GM23248 (cell line): ENCODE results near the gene ZNF668. TPM values are rescaled to one million over a fixed set of nuclear protein-coding genes. Genes with fewer than 3 reads are reported as not detected.

Experiments used
- DNase-seq: peaks from one replicate; pipeline ENCODE4 v3.0.0-alpha.2; 2015
- H2AFZ ChIP-seq: fragments of 200-600 bp; sonication (generic); 2 replicates; pipeline ENCODE4 v1.6.1; 2016; ENCODE audit warnings: antibody characterized with exemption
- H3F3A ChIP-seq: fragments of 200-600 bp; sonication (generic); 2 replicates; pipeline ENCODE4 v1.6.1; 2016; ENCODE audit warnings: mild to moderate bottlenecking, antibody characterized with exemption, mixed run types; ENCODE audit not compliant: insufficient read depth
- H3K27ac ChIP-seq: fragments of 200-600 bp; sonication (generic); 2 replicates; pipeline ENCODE4 v1.5.1; 2016; ENCODE audit warnings: mild to moderate bottlenecking
- H3K27me3 ChIP-seq: fragments of 200-600 bp; sonication (generic); replicated peaks from 2 replicates; pipeline ENCODE4 v1.6.1; 2016; ENCODE audit warnings: mild to moderate bottlenecking; ENCODE audit not compliant: insufficient read depth
- H3K36me3 ChIP-seq: fragments of 200-600 bp; sonication (generic); 2 replicates; pipeline ENCODE4 v1.6.1; 2016; ENCODE audit warnings: low read depth, mild to moderate bottlenecking
- H3K4me1 ChIP-seq: fragments of 200-600 bp; sonication (generic); 2 replicates; pipeline ENCODE4 v1.6.1; 2016; ENCODE audit warnings: mild to moderate bottlenecking; ENCODE audit not compliant: insufficient read depth
- H3K4me2 ChIP-seq: fragments of 200-600 bp; sonication (generic); one replicate; pipeline ENCODE4 v1.6.1; 2016; ENCODE audit warnings: mild to moderate bottlenecking; ENCODE audit not compliant: unreplicated experiment
- H3K4me3 ChIP-seq: fragments of 200-600 bp; sonication (generic); 2 replicates; pipeline ENCODE4 v1.5.1; 2016; ENCODE audit warnings: mild to moderate bottlenecking
- H3K79me2 ChIP-seq: fragments of 200-600 bp; sonication (generic); 2 replicates; pipeline ENCODE4 v1.6.1; 2016; ENCODE audit warnings: mild to moderate bottlenecking; ENCODE audit not compliant: insufficient read depth
- H3K9ac ChIP-seq: fragments of 200-600 bp; sonication (generic); 2 replicates; pipeline ENCODE4 v1.6.1; 2016; ENCODE audit warnings: mild to moderate bottlenecking
- H3K9me2 ChIP-seq: fragments of 200-600 bp; sonication (generic); 2 replicates; pipeline ENCODE4 v1.6.1; 2016; ENCODE audit warnings: mixed run types, mild to moderate bottlenecking, moderate library complexity; ENCODE audit not compliant: insufficient read depth
- H3K9me3 ChIP-seq: fragments of 200-600 bp; sonication (generic); one replicate; pipeline ENCODE4 v1.6.1; 2017; ENCODE audit warnings: low read depth
- H4K20me1 ChIP-seq: fragments of 200-600 bp; sonication (generic); 2 replicates; pipeline ENCODE4 v1.6.0; 2016; ENCODE audit not compliant: insufficient read depth
- EZH2 ChIP-seq: fragments of 200-600 bp; sonication (generic); IDR thresholded peaks from 2 replicates; pipeline ENCODE4 v1.6.1; 2018; ENCODE audit warnings: antibody characterized with exemption, mild to moderate bottlenecking; ENCODE audit not compliant: insufficient read depth, poor library complexity, severe bottlenecking
- EZH2phosphoT487 ChIP-seq: fragments of 200-600 bp; sonication (generic); IDR thresholded peaks from 2 replicates; pipeline ENCODE4 v1.6.1; 2018; ENCODE audit warnings: antibody characterized with exemption, moderate library complexity, mild to moderate bottlenecking, low read depth; ENCODE audit not compliant: insufficient read depth
- WGBS, 2 experiments: methylation state at CpG; one replicate each; pipeline ENCODE4 v1.1.6; 2015 to 2017; ENCODE audit warnings: low lambda C conversion rate in 2 of 2, low coverage in 1 of 2; ENCODE audit errors: missing lambda C conversion rate in 2 of 2; 5-methylcytosine and 5-hydroxymethylcytosine counted together
- in situ Hi-C: fragments of 300-500 bp; cut with MboI; formaldehyde crosslinking; loops from 2 replicates; pipeline ENCODE4 v1.15.0; 2020
- polyA plus RNA-seq: library from polyadenylated mRNA; unstranded; fragments of >200 nt; fragmentation: Nextera tagmentation; extraction: Ambion mirVana; gene quantifications from 2 replicates; pipeline ENCODE4 v1.2.1, GENCODE V29; 2016
- total RNA-seq: library from RNA; depleted of rRNA; stranded (reverse); fragments of >200 nt; shearing (Covaris generic); gene quantifications from 2 replicates; pipeline ENCODE4 v1.2.3, GENCODE V29; 2014

Gene ZNF668
- total and polyA plus RNA-seq, 2 experiments from 2014 or later, result 19.5 to 21.8 TPM

DNA sequence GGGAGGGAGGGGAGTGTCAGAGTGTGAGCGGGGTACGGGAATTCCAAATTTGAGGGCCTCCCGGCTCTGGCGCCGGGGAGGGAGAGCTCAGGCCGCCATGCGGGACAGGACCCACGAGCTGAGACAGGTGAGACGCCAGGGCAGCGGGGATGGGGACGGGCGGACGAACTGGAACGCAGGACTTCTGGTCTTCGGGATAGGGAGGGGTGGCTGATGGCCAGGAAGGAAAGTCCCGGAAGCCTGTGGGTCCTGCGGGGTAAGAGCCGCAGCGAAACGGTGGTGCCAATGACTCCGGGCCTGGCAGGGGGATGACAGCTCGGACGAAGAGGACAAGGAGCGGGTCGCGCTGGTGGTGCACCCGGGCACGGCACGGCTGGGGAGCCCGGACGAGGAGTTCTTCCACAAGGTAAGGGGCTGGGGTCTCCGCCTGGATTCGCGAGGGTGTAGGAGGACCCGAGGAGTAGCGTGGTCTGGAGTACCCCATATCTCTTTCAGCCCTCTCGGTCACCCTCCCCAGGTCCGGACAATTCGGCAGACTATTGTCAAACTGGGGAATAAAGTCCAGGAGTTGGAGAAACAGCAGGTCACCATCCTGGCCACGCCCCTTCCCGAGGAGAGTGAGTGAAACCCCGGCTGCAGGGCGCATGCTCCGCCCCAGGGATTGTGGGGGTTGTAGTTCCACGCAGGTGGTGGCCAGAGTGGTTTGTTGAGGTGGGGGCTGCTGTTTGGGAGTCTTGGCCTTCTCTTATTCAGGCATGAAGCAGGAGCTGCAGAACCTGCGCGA lies 40.1 kb downstream of the ZNF668 start:
- peak overlapping the region; percentile 96 for H3K9ac ChIP-seq
- H3K4me3 ChIP-seq, result peak overlapping the region; percentile 98
- H3K36me3 ChIP-seq, result peaks cover 12% of the 10 kb centered on the region; the same call in 1 of the 2 replicates
- H3K4me1 ChIP-seq, result peaks cover 7% of the 10 kb centered on the region; the same call in 1 of the 2 replicates
- H2AFZ ChIP-seq, result peak overlapping the region; percentile 79
- in situ Hi-C loops, result no loop called here
- H3K9me3 ChIP-seq, result no peaks in the 10 kb centered on the region
- no peak for TF ChIP-seq EZH2
- no peak for TF ChIP-seq EZH2phosphoT487
- 1 to 3% methylated on average over 43 to 47 of the region's 47 CpGs for WGBS, 2 experiments
- no peaks in the 10 kb centered on the region; the same call in 1 of the 2 replicates for H4K20me1 ChIP-seq
- H3K79me2 ChIP-seq, result peaks cover 38% of the 10 kb centered on the region
- no peaks in the 10 kb centered on the region for H3K27me3 ChIP-seq
- H3K9me2 ChIP-seq, result no peaks in the 10 kb centered on the region
- peak overlapping the region; percentile 82 for H3K4me2 ChIP-seq
- peaks cover 8% of the 10 kb centered on the region for H3F3A ChIP-seq
- peak; percentile 94 for DNase-seq
- peak overlapping the region; percentile 97 for H3K27ac ChIP-seq

- peak within 1 kb of the TSS; percentile 98 for H3K4me3 ChIP-seq
- H3K9me2 ChIP-seq, result no peaks in the 10 kb centered on the region
- H4K20me1 ChIP-seq, result no peaks in the 10 kb centered on the region; the same call in 1 of the 2 replicates
- H2AFZ ChIP-seq, result peak within 1 kb of the TSS; percentile 79
- WGBS, 2 experiments, result 1% methylated on average over 67 to 72 of the region's 75 CpGs
- peak within 1 kb of the TSS; percentile 96 for H3K9ac ChIP-seq
- DNase-seq, result peak; percentile 100
- peaks cover 7% of the 10 kb centered on the region; the same call in 1 of the 2 replicates for H3K4me1 ChIP-seq
- H3K4me2 ChIP-seq, result peak within 1 kb of the TSS; percentile 82
- H3K36me3 ChIP-seq, result peaks cover 9% of the 10 kb centered on the region; the same call in 1 of the 2 replicates
- peaks cover 38% of the 10 kb centered on the region for H3K79me2 ChIP-seq
- H3K27ac ChIP-seq, result peak within 1 kb of the TSS; percentile 97
- H3K9me3 ChIP-seq, result no peaks in the 10 kb centered on the region
- H3K27me3 ChIP-seq, result no peaks in the 10 kb centered on the region
- in situ Hi-C loops, result no loop called here
- TF ChIP-seq EZH2 (no peak), EZH2phosphoT487 (no peak)
- peaks cover 8% of the 10 kb centered on the region for H3F3A ChIP-seq
These were observed 41.0 kb downstream of the ZNF668 start, which contains the start of gene STX4 for GRCh38 chr16:31032736-31033708. STX4 (plus strand) TSS chr16:31033558; CDS start chr16:31033806, 248 bp downstream.

GRCh38 chr16:31031276-31031675 lies 42.8 kb downstream of the ZNF668 start:
- Histone ChIP-seq H3F3A (peaks cover 8% of the 10 kb centered on the region), H3K4me1 (peaks cover 7% of the 10 kb centered on the region; the same call in 1 of the 2 replicates), H2AFZ (no peak overlapping the region), H3K27ac (no peak overlapping the region), H3K79me2 (peaks cover 29% of the 10 kb centered on the region), H3K9ac (no peak overlapping the region), H3K9me3 (no peaks in the 10 kb centered on the region), H3K4me2 (no peak overlapping the region), H4K20me1 (no peaks in the 10 kb centered on the region; the same call in 1 of the 2 replicates), H3K36me3 (peaks cover 9% of the 10 kb centered on the region; the same call in 1 of the 2 replicates), H3K27me3 (no peaks in the 10 kb centered on the region), H3K4me3 (no peak overlapping the region), H3K9me2 (no peaks in the 10 kb centered on the region)
- DNase-seq, result no peak
- TF ChIP-seq EZH2phosphoT487 (no peak), EZH2 (no peak)
- 70 to 76% methylated on average over 4 of the region's 4 CpGs for WGBS, 2 experiments
- in situ Hi-C loops, result no loop called here

DNA sequence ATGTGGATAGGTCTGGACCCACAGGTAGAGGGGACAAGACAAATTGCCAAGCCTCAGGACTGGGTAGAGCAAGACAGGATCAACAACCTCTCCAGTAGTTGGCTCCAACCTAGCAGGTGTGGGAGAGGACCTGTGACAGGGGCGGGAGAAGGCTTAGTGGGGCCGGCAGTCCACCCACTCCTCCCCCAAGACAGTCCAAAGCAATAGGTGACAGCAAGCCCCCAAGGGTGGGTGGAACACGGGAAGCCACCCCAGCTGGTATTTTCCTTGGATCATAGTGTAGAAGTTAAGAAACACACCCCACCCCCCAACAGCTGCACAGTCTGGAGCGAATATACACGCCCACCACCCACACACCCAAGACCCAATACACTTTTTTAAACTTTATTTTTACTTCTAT lies 44.8 kb downstream of the ZNF668 start:
- Histone ChIP-seq H3K9me2 (no peaks in the 10 kb centered on the region), H3K4me3 (no peak overlapping the region), H3K9me3 (no peaks in the 10 kb centered on the region), H3K9ac (no peak overlapping the region), H3K4me2 (no peak overlapping the region), H3K36me3 (no peaks in the 10 kb centered on the region), H2AFZ (no peak overlapping the region), H3K27ac (no peak overlapping the region), H3F3A (peaks cover 8% of the 10 kb centered on the region), H3K4me1 (peaks cover under 1% of the 10 kb centered on the region; the same call in 1 of the 2 replicates), H3K79me2 (peaks cover 9% of the 10 kb centered on the region), H3K27me3 (no peaks in the 10 kb centered on the region), H4K20me1 (no peaks in the 10 kb centered on the region; the same call in 1 of the 2 replicates)
- TF ChIP-seq EZH2phosphoT487 (no peak), EZH2 (no peak)
- 80 to 83% methylated on average over 5 of the region's 5 CpGs for WGBS, 2 experiments
- no peak for DNase-seq
- in situ Hi-C loops, result no loop called here
